Neural progenitor cell (in vitro differentiated cells): Measurements from ENCODE around the gene SCP2.

ENCODE experiments used
- CTCF ChIP-seq: fragments of 200-600 bp; sonication (generic); IDR thresholded peaks from 2 replicates; pipeline ENCODE4 v1.5.1; 2017; ENCODE audit warnings: antibody characterized with exemption, mild to moderate bottlenecking
- EZH2 ChIP-seq: fragments of 200-600 bp; sonication (generic); IDR thresholded peaks from 2 replicates; pipeline ENCODE4 v1.6.1; 2017; ENCODE audit warnings: antibody characterized with exemption, mild to moderate bottlenecking, moderate library complexity
- EZH2phosphoT487 ChIP-seq: fragments of 200-600 bp; sonication (generic); IDR thresholded peaks from 2 replicates; pipeline ENCODE4 v1.6.1; 2017; ENCODE audit warnings: antibody characterized with exemption

GRCh38 chr1:52915855-52916220, 11.2 kb upstream of the SCP2 start:
- no peak for TF ChIP-seq EZH2phosphoT487
- TF ChIP-seq CTCF: no peak
- no peak for TF ChIP-seq EZH2
